Measurements from ENCODE around the gene DNMT3B.

Gene DNMT3B

GRCh38 chr20:32828029-32828680 is 66.0 kb downstream of the DNMT3B start:
- H3K36me3 ChIP-seq (ENCODE audit: control insufficient read depth, insufficient read depth, low read length), result peaks cover 84% of the 10 kb centered on the region
- no peak overlapping the region for H3K4me3 ChIP-seq (ENCODE audit: extremely low read depth, insufficient read depth, low read length, poor library complexity, severe bottlenecking)
- H3K9me3 ChIP-seq (ENCODE audit: control insufficient read depth, low read length), result peaks cover 3% of the 10 kb centered on the region
- H3K27ac ChIP-seq (ENCODE audit: low read depth, low read length, severe bottlenecking), result no peak overlapping the region
- peaks cover 13% of the 10 kb centered on the region for H3K4me1 ChIP-seq (ENCODE audit: control insufficient read depth, insufficient read depth, low read length, poor library complexity, severe bottlenecking)
- 96 to 100% methylated on average over 2 to 4 of the region's 4 CpGs for WGBS, 2 experiments (ENCODE audit: insufficient coverage in 2 of 2)

DNA sequence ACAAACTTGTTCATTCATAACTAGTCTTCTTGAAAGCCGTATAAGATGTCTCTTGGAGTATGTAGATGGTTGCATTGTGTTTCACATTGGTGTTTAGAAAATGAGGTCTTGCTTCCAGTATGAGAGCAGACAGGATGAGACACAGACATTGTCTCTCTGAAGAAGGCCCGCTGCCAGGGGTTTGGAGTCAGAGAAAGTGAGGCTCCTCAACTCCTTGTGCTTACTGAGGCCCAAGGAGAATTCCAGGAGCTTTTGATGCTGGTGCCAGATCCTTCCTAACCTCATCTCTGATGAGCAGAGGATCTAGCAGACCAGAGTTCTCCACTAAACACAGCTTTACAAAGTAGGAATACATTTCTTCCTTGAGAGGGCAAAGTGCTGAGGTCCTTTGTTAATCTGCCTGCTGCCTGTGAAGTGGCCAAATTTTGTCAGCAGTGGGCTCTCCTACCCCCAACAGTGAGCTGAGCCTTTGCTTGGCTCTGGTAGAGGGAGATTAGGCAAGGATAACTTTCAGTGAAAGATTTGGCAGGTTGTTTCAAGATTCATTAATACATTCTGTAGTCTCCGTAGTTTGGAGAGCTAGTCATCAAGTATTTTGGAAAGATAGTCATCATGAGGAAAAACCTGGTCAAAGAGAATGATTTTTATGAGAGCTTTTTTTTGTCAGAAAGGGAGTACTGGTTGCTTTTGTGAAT is 67.3 kb downstream of the DNMT3B start:
- Histone ChIP-seq H3K9me3 (ENCODE audit: control insufficient read depth, low read length) (peaks cover 3% of the 10 kb centered on the region), H3K36me3 (ENCODE audit: control insufficient read depth, insufficient read depth, low read length) (peaks cover 89% of the 10 kb centered on the region), H3K27ac (ENCODE audit: low read depth, low read length, severe bottlenecking) (no peak overlapping the region), H3K4me3 (ENCODE audit: extremely low read depth, insufficient read depth, low read length, poor library complexity, severe bottlenecking) (no peak overlapping the region), H3K4me1 (ENCODE audit: control insufficient read depth, insufficient read depth, low read length, poor library complexity, severe bottlenecking) (peaks cover 4% of the 10 kb centered on the region)
- 92 to 96% methylated on average over 2 to 3 of the region's 3 CpGs for WGBS, 2 experiments (ENCODE audit: insufficient coverage in 2 of 2)

DNA sequence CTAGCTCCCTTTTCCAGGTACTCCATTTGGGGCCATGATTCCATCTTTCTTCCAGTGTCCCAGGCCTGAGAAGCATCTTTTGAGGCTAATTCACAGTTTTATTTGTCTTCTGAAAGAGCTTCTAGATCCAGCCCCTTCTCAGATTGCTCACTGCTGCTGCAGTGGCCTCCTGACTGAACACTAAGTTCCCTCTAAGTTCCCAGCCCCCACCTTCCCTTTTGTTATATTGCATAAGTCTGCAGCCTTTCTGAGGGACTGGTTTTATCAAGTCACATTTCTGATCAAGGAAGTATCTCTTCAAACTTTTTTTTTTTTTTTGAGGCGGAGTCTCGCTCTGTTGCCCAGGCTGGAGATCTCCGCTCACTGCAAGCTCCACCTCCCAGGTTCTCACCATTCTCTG is 68.3 kb downstream of the DNMT3B start:
- Histone ChIP-seq H3K36me3 (ENCODE audit: control insufficient read depth, insufficient read depth, low read length) (peaks cover 89% of the 10 kb centered on the region), H3K27ac (ENCODE audit: low read depth, low read length, severe bottlenecking) (no peak overlapping the region), H3K4me3 (ENCODE audit: extremely low read depth, insufficient read depth, low read length, poor library complexity, severe bottlenecking) (no peak overlapping the region), H3K9me3 (ENCODE audit: control insufficient read depth, low read length) (peaks cover 3% of the 10 kb centered on the region), H3K4me1 (ENCODE audit: control insufficient read depth, insufficient read depth, low read length, poor library complexity, severe bottlenecking) (peaks cover 4% of the 10 kb centered on the region)
- 93 to 100% methylated on average over 1 to 2 of the region's 3 CpGs for WGBS, 2 experiments (ENCODE audit: insufficient coverage in 2 of 2)

DNA sequence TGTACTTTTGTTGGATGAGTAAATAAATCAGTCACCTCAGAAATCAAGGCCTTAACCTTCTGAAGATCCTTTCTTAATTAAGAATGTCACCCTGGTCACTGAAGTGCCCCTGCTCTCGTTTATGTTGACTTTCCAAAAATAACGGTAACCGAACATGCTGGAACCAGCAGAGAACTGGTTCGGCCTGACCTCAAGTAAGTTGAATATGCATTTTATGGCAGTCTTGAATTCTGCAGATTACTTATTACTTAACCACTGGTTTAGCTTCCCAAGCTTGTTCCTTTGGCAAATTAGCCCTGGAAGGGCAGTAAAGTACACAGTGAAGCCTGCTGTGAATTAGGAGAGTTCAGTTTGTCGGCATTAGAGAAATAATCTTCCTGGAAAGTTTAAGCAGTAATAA is 69.8 kb downstream of the DNMT3B start:
- H3K27ac ChIP-seq (ENCODE audit: low read depth, low read length, severe bottlenecking), result no peak overlapping the region

GRCh38 chr20:32832664-32833063 is 70.5 kb downstream of the DNMT3B start:
- Histone ChIP-seq H3K36me3 (ENCODE audit: control insufficient read depth, insufficient read depth, low read length) (peaks cover 91% of the 10 kb centered on the region), H3K9me3 (ENCODE audit: control insufficient read depth, low read length) (peaks cover 3% of the 10 kb centered on the region), H3K4me1 (ENCODE audit: control insufficient read depth, insufficient read depth, low read length, poor library complexity, severe bottlenecking) (peaks cover 3% of the 10 kb centered on the region), H3K4me3 (ENCODE audit: extremely low read depth, insufficient read depth, low read length, poor library complexity, severe bottlenecking) (no peak overlapping the region), H3K27ac (ENCODE audit: low read depth, low read length, severe bottlenecking) (no peak overlapping the region)
- WGBS, 2 experiments (ENCODE audit: insufficient coverage in 2 of 2), result 95 to 100% methylated on average over 3 to 4 of the region's 11 CpGs

More for the DNA sequence above, 69.8 kb downstream of the DNMT3B start:
- 98 to 100% methylated on average over 3 to 4 of the region's 5 CpGs for WGBS, 2 experiments (ENCODE audit: insufficient coverage in 2 of 2)
- Histone ChIP-seq H3K36me3 (ENCODE audit: control insufficient read depth, insufficient read depth, low read length) (peaks cover 91% of the 10 kb centered on the region), H3K9me3 (ENCODE audit: control insufficient read depth, low read length) (peaks cover 3% of the 10 kb centered on the region), H3K4me3 (ENCODE audit: extremely low read depth, insufficient read depth, low read length, poor library complexity, severe bottlenecking) (no peak overlapping the region), H3K4me1 (ENCODE audit: control insufficient read depth, insufficient read depth, low read length, poor library complexity, severe bottlenecking) (peaks cover 4% of the 10 kb centered on the region)

DNA sequence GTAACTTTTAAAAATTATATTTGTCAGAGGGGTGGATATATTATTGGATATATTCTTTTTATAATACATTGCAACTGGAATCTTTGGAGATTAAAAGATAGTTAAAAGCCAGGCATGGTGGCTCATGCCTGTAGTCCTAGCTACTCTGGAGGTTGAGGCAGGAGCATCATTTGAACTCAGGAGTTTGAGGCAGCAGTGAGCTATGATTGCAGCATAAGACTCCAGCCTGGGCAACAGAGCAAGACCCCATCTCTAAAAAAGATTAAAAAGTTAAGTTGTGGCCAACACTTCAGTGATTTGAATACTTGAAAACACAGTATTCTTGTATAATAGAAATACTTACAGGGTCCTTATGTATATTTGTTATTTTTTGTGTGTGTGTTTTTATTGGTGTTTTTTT is 72.8 kb downstream of the DNMT3B start:
- Histone ChIP-seq H3K4me1 (ENCODE audit: control insufficient read depth, insufficient read depth, low read length, poor library complexity, severe bottlenecking) (no peaks in the 10 kb centered on the region), H3K9me3 (ENCODE audit: control insufficient read depth, low read length) (peaks cover 3% of the 10 kb centered on the region), H3K4me3 (ENCODE audit: extremely low read depth, insufficient read depth, low read length, poor library complexity, severe bottlenecking) (no peak overlapping the region), H3K27ac (ENCODE audit: low read depth, low read length, severe bottlenecking) (no peak overlapping the region), H3K36me3 (ENCODE audit: control insufficient read depth, insufficient read depth, low read length) (peaks cover 91% of the 10 kb centered on the region)

DNA sequence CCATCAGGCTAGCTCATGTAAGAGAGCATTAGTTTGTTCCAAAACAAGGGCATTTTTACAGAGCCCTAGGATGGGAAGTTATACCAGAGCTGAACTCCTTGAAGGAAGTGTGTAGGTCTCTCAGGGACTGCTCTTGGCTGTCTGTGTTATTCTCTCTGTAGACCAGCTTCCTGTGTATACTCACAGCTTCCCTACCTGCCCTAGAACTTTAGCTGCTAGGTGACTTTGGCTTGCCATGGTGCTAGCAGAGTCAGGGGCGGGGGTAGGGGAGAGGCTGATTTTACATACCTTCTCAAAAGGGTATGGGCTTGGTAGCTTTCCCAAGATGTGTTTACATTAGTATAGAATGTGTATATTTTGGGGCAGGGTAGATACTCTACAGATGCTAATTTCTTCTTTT is 75.0 kb downstream of the DNMT3B start:
- no peak overlapping the region for H3K27ac ChIP-seq (ENCODE audit: low read depth, low read length, severe bottlenecking)
- H3K4me1 ChIP-seq (ENCODE audit: control insufficient read depth, insufficient read depth, low read length, poor library complexity, severe bottlenecking), result no peaks in the 10 kb centered on the region
- no CpG with 5 or more reads among the region's 1 CpG for WGBS, 2 experiments (ENCODE audit: insufficient coverage in 2 of 2)
- peaks cover 92% of the 10 kb centered on the region for H3K36me3 ChIP-seq (ENCODE audit: control insufficient read depth, insufficient read depth, low read length)
- H3K4me3 ChIP-seq (ENCODE audit: extremely low read depth, insufficient read depth, low read length, poor library complexity, severe bottlenecking), result no peak overlapping the region
- H3K9me3 ChIP-seq (ENCODE audit: control insufficient read depth, low read length), result no peaks in the 10 kb centered on the region

- 97 to 99% methylated on average over 17 of the region's 17 CpGs for WGBS, 2 experiments (ENCODE audit: insufficient coverage in 2 of 2)
- Histone ChIP-seq H3K9me3 (ENCODE audit: control insufficient read depth, low read length) (no peaks in the 10 kb centered on the region), H3K27ac (ENCODE audit: low read depth, low read length, severe bottlenecking) (no peak overlapping the region), H3K36me3 (ENCODE audit: control insufficient read depth, insufficient read depth, low read length) (peaks cover 92% of the 10 kb centered on the region), H3K4me1 (ENCODE audit: control insufficient read depth, insufficient read depth, low read length, poor library complexity, severe bottlenecking) (no peaks in the 10 kb centered on the region), H3K4me3 (ENCODE audit: extremely low read depth, insufficient read depth, low read length, poor library complexity, severe bottlenecking) (no peak overlapping the region)
Observed at GRCh38 chr20:32839227-32839981, 77.2 kb downstream of the DNMT3B start.

DNA sequence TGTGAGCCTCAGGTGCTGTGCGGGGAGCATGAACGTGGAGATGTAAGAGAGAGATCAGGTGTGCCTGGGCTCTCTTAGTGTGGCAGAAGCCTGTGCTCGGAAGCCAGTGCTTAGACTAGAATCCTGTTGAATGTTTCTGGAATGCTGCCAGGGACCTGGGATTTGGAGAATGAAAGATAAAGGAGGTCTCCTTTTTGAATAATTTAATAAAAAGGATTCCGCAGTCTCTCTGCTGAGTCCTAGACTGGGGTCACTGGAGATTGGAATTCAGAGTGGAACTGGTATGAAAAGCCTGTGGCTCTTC is 77.7 kb downstream of the DNMT3B start:
- Histone ChIP-seq H3K36me3 (ENCODE audit: control insufficient read depth, insufficient read depth, low read length) (peaks cover 96% of the 10 kb centered on the region), H3K4me3 (ENCODE audit: extremely low read depth, insufficient read depth, low read length, poor library complexity, severe bottlenecking) (no peak overlapping the region), H3K27ac (ENCODE audit: low read depth, low read length, severe bottlenecking) (no peak overlapping the region), H3K9me3 (ENCODE audit: control insufficient read depth, low read length) (no peaks in the 10 kb centered on the region), H3K4me1 (ENCODE audit: control insufficient read depth, insufficient read depth, low read length, poor library complexity, severe bottlenecking) (no peaks in the 10 kb centered on the region)
- 96 to 98% methylated on average over 4 of the region's 4 CpGs for WGBS, 2 experiments (ENCODE audit: insufficient coverage in 2 of 2)

GRCh38 chr20:32841174-32841573 is 79.0 kb downstream of the DNMT3B start:
- Histone ChIP-seq H3K27ac (ENCODE audit: low read depth, low read length, severe bottlenecking) (no peak overlapping the region), H3K9me3 (ENCODE audit: control insufficient read depth, low read length) (no peaks in the 10 kb centered on the region), H3K4me1 (ENCODE audit: control insufficient read depth, insufficient read depth, low read length, poor library complexity, severe bottlenecking) (no peaks in the 10 kb centered on the region), H3K4me3 (ENCODE audit: extremely low read depth, insufficient read depth, low read length, poor library complexity, severe bottlenecking) (no peak overlapping the region), H3K36me3 (ENCODE audit: control insufficient read depth, insufficient read depth, low read length) (peaks cover 97% of the 10 kb centered on the region)
- WGBS, 2 experiments (ENCODE audit: insufficient coverage in 2 of 2), result 81 to 93% methylated on average over 3 to 4 of the region's 9 CpGs

- 92% methylated on average over 1 of the region's 2 CpGs; no CpG with 5 or more reads in 1 of the 2 experiments for WGBS, 2 experiments (ENCODE audit: insufficient coverage in 2 of 2)
- peaks cover 97% of the 10 kb centered on the region for H3K36me3 ChIP-seq (ENCODE audit: control insufficient read depth, insufficient read depth, low read length)
Observed at GRCh38 chr20:32841632-32842031, 79.4 kb downstream of the DNMT3B start.

More at GRCh38 chr20:32841632-32842031, 79.4 kb downstream of the DNMT3B start:
- no peaks in the 10 kb centered on the region for H3K9me3 ChIP-seq (ENCODE audit: control insufficient read depth, low read length)
- no peak overlapping the region for H3K27ac ChIP-seq (ENCODE audit: low read depth, low read length, severe bottlenecking)
- no peak overlapping the region for H3K4me3 ChIP-seq (ENCODE audit: extremely low read depth, insufficient read depth, low read length, poor library complexity, severe bottlenecking)
- H3K4me1 ChIP-seq (ENCODE audit: control insufficient read depth, insufficient read depth, low read length, poor library complexity, severe bottlenecking), result no peaks in the 10 kb centered on the region
